ENCODE data around the gene BRD9.

The BRD9 gene

DNA sequence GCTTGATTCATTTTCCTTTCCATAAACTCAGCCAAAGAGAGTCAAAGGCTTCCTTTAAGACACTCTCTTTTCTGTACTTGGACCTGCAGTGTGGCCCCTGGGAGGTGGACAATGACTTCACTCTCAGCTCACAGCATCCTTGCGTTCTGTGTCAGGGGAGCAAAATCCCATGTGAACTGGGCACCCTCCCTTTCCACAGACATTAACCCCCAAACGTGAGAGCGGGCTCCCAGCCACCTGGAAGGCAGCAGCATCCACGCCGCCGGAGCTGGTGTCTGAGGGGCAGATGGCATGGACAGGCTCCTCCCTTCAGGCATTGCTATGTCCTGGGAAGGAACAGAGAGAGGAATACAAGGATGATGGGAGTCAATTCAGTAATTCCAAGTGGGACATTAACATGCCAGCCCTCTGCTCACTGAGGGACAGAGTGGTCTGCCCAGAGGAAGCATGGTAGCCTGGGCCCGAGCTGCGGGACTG lies 39.6 kb upstream of the BRD9 start:
- CTCF ChIA-PET = interaction anchor here (0.7 to 4.6 kb wide), 4 partner anchors 9 to 236 kb away, joined by 3 to 38 read pairs (median 18); no protein-coding TSS in a partner anchor
- Histone ChIP-seq H3K9me3 (ENCODE audit: control insufficient read depth, insufficient read depth, low read depth, low read length) (no peaks in the 10 kb centered on the region; the same call in 1 of the 2 replicates), H3K36me3 (ENCODE audit: control insufficient read depth in 2 of 2, insufficient read depth in 1 of 2, low read length in 2 of 2) (peaks cover 0 to 2% of the 10 kb centered on the region in 2 experiments; a peak in 1 of 3 replicates), H3K4me1 (ENCODE audit: control insufficient read depth, insufficient read depth, low read length) (no peaks in the 10 kb centered on the region), H3K27ac (ENCODE audit: extremely low read depth, low read depth, low read length) (no peak overlapping the region), H3K4me3 (ENCODE audit: low read depth, low read length) (no peak overlapping the region)
- POLR2A ChIA-PET = no interaction called here
- TF ChIP-seq, protein P1, sequence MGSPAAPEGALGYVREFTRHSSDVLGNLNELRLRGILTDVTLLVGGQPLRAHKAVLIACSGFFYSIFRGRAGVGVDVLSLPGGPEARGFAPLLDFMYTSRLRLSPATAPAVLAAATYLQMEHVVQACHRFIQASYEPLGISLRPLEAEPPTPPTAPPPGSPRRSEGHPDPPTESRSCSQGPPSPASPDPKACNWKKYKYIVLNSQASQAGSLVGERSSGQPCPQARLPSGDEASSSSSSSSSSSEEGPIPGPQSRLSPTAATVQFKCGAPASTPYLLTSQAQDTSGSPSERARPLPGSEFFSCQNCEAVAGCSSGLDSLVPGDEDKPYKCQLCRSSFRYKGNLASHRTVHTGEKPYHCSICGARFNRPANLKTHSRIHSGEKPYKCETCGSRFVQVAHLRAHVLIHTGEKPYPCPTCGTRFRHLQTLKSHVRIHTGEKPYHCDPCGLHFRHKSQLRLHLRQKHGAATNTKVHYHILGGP (tag by site-specific recombination; IDR thresholded peaks at IDR 0.05) = no peak
- TF ChIP-seq, protein P2, sequence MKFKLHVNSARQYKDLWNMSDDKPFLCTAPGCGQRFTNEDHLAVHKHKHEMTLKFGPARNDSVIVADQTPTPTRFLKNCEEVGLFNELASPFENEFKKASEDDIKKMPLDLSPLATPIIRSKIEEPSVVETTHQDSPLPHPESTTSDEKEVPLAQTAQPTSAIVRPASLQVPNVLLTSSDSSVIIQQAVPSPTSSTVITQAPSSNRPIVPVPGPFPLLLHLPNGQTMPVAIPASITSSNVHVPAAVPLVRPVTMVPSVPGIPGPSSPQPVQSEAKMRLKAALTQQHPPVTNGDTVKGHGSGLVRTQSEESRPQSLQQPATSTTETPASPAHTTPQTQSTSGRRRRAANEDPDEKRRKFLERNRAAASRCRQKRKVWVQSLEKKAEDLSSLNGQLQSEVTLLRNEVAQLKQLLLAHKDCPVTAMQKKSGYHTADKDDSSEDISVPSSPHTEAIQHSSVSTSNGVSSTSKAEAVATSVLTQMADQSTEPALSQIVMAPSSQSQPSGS (tag by site-specific recombination; IDR thresholded peaks at IDR 0.05; ENCODE audit: low read depth) = no peak
- no peak for TF ChIP-seq ZNF510 (tag by site-specific recombination; IDR thresholded peaks at IDR 0.05; ENCODE audit: insufficient replicate concordance)
- no peak for TF ChIP-seq ZNF585B (tag by site-specific recombination; IDR thresholded peaks at IDR 0.05)
- TF ChIP-seq ZNF549 (tag by site-specific recombination; IDR thresholded peaks at IDR 0.05) = no peak
- no peak for TF ChIP-seq IKZF3 (tag by site-specific recombination; IDR thresholded peaks at IDR 0.05)
- TF ChIP-seq KLF10 (tag by site-specific recombination; IDR thresholded peaks at IDR 0.05) = no peak
- TF ChIP-seq ZNF658 (tag by site-specific recombination; IDR thresholded peaks at IDR 0.05) = no peak
- TF ChIP-seq ZNF211 (tag by site-specific recombination; IDR thresholded peaks at IDR 0.05; ENCODE audit: low read depth) = no peak
- TF ChIP-seq, protein P3, sequence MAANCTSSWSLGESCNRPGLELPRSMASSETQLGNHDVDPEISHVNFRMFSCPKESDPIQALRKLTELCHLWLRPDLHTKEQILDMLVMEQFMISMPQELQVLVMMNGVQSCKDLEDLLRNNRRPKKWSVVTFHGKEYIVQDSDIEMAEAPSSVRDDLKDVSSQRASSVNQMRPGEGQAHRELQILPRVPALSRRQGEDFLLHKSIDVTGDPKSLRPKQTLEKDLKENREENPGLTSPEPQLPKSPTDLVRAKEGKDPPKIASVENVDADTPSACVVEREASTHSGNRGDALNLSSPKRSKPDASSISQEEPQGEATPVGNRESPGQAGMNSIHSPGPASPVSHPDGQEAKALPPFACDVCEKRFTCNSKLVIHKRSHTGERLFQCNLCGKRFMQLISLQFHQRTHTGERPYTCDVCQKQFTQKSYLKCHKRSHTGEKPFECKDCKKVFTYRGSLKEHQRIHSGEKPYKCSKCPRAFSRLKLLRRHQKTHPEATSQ (tag by site-specific recombination; IDR thresholded peaks at IDR 0.05) = no peak

DNA sequence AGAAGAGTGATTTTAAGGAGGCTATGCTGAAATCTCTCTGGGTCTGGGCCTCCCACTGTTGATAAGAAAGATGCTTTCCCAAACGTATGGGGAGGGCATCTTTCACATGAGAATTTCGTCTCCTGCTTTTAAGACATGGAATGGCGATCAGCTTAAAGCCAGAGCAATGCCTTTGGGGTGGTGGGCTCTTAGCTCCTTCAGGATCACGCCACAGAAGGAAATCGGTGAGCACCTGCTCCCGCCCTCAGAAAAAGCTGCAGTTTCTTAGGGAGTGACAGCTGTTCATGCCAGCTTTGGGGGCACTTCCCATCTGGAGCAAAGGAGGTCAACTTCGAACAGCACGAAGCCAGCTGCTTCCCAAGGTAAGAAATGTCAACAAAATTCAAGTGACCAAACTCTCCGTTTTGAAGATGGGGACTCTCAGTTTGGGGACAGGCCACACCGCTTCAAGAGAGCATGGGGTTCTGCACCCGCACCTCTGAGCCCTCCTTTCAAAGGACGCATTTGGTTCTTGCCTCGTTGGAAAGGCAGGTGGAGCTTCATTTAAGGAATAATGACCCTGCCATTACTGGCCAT lies 39.1 kb upstream of the BRD9 start:
- Histone ChIP-seq H3K36me3 (ENCODE audit: control insufficient read depth in 2 of 2, insufficient read depth in 1 of 2, low read length in 2 of 2) (peaks cover 0 to 2% of the 10 kb centered on the region in 2 experiments; a peak in 1 of 3 replicates), H3K27ac (ENCODE audit: extremely low read depth, low read depth, low read length) (no peak overlapping the region), H3K4me3 (ENCODE audit: low read depth, low read length) (no peak overlapping the region), H3K9me3 (ENCODE audit: control insufficient read depth, insufficient read depth, low read depth, low read length) (no peaks in the 10 kb centered on the region; the same call in 1 of the 2 replicates), H3K4me1 (ENCODE audit: control insufficient read depth, insufficient read depth, low read length) (no peaks in the 10 kb centered on the region)
- POLR2A ChIA-PET = no interaction called here
- TF ChIP-seq ZNF140 (tag by site-specific recombination; IDR thresholded peaks at IDR 0.05) (no peak), ZNF184 (tag by site-specific recombination; IDR thresholded peaks at IDR 0.05) (no peak), ZNF776 (tag by site-specific recombination; IDR thresholded peaks at IDR 0.05; ENCODE audit: borderline replicate concordance) (no peak), ZNF791 (tag by site-specific recombination; IDR thresholded peaks at IDR 0.05) (no peak), SCRT2 (tag by site-specific recombination; IDR thresholded peaks at IDR 0.05) (no peak), ZNF596 (tag by site-specific recombination; IDR thresholded peaks at IDR 0.05) (no peak), ZNF169 (tag by site-specific recombination; IDR thresholded peaks at IDR 0.05) (no peak), ZSCAN16 (tag by site-specific recombination; IDR thresholded peaks at IDR 0.05) (no peak), ZNF707 (tag by site-specific recombination; IDR thresholded peaks at IDR 0.05) (no peak)
- TF ChIP-seq, protein P4, sequence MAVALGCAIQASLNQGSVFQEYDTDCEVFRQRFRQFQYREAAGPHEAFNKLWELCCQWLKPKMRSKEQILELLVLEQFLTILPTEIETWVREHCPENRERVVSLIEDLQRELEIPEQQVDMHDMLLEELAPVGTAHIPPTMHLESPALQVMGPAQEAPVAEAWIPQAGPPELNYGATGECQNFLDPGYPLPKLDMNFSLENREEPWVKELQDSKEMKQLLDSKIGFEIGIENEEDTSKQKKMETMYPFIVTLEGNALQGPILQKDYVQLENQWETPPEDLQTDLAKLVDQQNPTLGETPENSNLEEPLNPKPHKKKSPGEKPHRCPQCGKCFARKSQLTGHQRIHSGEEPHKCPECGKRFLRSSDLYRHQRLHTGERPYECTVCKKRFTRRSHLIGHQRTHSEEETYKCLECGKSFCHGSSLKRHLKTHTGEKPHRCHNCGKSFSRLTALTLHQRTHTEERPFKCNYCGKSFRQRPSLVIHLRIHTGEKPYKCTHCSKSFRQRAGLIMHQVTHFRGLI (tag by site-specific recombination; IDR thresholded peaks at IDR 0.05) = no peak
- TF ChIP-seq, protein P5, sequence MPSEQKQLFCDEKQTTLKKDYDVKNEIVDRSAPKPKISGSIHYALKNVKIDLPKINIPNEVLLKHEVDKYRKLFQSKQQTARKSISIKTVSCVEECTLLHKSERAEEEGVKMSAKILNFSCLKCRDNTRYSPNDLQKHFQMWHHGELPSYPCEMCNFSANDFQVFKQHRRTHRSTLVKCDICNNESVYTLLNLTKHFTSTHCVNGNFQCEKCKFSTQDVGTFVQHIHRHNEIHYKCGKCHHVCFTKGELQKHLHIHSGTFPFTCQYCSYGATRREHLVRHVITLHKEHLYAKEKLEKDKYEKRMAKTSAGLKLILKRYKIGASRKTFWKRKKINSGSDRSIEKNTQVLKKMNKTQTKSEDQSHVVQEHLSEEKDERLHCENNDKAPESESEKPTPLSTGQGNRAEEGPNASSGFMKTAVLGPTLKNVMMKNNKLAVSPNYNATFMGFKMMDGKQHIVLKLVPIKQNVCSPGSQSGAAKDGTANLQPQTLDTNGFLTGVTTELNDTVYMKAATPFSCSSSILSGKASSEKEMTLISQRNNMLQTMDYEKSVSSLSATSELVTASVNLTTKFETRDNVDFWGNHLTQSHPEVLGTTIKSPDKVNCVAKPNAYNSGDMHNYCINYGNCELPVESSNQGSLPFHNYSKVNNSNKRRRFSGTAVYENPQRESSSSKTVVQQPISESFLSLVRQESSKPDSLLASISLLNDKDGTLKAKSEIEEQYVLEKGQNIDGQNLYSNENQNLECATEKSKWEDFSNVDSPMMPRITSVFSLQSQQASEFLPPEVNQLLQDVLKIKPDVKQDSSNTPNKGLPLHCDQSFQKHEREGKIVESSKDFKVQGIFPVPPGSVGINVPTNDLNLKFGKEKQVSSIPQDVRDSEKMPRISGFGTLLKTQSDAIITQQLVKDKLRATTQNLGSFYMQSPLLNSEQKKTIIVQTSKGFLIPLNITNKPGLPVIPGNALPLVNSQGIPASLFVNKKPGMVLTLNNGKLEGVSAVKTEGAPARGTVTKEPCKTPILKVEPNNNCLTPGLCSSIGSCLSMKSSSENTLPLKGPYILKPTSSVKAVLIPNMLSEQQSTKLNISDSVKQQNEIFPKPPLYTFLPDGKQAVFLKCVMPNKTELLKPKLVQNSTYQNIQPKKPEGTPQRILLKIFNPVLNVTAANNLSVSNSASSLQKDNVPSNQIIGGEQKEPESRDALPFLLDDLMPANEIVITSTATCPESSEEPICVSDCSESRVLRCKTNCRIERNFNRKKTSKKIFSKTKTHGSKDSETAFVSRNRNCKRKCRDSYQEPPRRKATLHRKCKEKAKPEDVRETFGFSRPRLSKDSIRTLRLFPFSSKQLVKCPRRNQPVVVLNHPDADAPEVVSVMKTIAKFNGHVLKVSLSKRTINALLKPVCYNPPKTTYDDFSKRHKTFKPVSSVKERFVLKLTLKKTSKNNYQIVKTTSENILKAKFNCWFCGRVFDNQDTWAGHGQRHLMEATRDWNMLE (tag by site-specific recombination; conservative IDR thresholded peaks at IDR 0.05; ENCODE audit: low read depth) = no peak
- TF ChIP-seq, protein P6, sequence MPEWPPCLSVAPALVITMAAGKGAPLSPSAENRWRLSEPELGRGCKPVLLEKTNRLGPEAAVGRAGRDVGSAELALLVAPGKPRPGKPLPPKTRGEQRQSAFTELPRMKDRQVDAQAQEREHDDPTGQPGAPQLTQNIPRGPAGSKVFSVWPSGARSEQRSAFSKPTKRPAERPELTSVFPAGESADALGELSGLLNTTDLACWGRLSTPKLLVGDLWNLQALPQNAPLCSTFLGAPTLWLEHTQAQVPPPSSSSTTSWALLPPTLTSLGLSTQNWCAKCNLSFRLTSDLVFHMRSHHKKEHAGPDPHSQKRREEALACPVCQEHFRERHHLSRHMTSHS (tag by site-specific recombination; IDR thresholded peaks at IDR 0.05) = no peak
- CTCF ChIA-PET = interaction anchor here (0.5 to 4.6 kb wide), 6 partner anchors 8 to 243 kb away, joined by 3 to 38 read pairs (median 4); no protein-coding TSS in a partner anchor
